BJ (cell line): Measurements from ENCODE around the gene DHX57. TPM values are rescaled to one million over a fixed set of nuclear protein-coding genes. Genes with fewer than 3 reads are reported as not detected.

Source experiments
- CTCF ChIA-PET: fragments of 350-600 bp; formaldehyde crosslinking; extraction: SDS; loops from one replicate; lab custom pipeline; 2021; ENCODE audit warnings: antibody characterized with exemption, inconsistent platforms; lab: Yijun Ruan, JAX
- POLR2A ChIA-PET: fragments of 300-600 bp; sonication (Branson Sonifier 250); formaldehyde crosslinking; extraction: SDS; loops from one replicate; lab custom pipeline; 2021; ENCODE audit warnings: antibody characterized with exemption; lab: Charles Lee
- DNase-seq: peaks from one replicate; pipeline ENCODE4 v3.0.0-alpha.2; 2011; ENCODE audit warnings: low read depth
- H3K27me3 ChIP-seq: 2 replicates; pipeline ENCODE4 v1.6.0; 2011; ENCODE audit warnings: low read length; ENCODE audit not compliant: control insufficient read depth, insufficient read depth
- H3K36me3 ChIP-seq: 2 replicates; pipeline ENCODE4 v1.5.1; 2011; ENCODE audit warnings: low read length; ENCODE audit not compliant: control insufficient read depth, insufficient read depth
- H3K4me3 ChIP-seq: 2 replicates; pipeline ENCODE4 v1.5.1; 2011; ENCODE audit warnings: low read depth, mild to moderate bottlenecking, control low read depth, low read length
- CTCF ChIP-seq: IDR thresholded peaks from 2 replicates; pipeline ENCODE4 v1.5.1; 2011; ENCODE audit warnings: low read depth, mild to moderate bottlenecking, control low read depth, inconsistent platforms, low read length, moderate library complexity; ENCODE audit not compliant: insufficient read depth
- polyA plus RNA-seq: library from polyadenylated mRNA; depleted of rRNA; stranded (reverse); fragments of >200 nt; gene quantifications from 2 replicates; pipeline ENCODE4 v1.2.3, GENCODE V29; 2011

DHX57 gene
- polyA plus RNA-seq, 1 experiment: 10.0 TPM

GRCh38 chr2:38887902-38888554, 12.3 kb upstream of the DHX57 start:
- no peak for DNase-seq
- ChIA-PET CTCF (no interaction called here), POLR2A (no interaction called here)
- Histone ChIP-seq H3K4me3 (no peak overlapping the region), H3K36me3 (no peaks in the 10 kb centered on the region), H3K27me3 (no peaks in the 10 kb centered on the region)
- TF ChIP-seq CTCF: no peak

GRCh38 chr2:38887347-38887746, 11.6 kb upstream of the DHX57 start:
- no peak for DNase-seq
- H3K4me3 ChIP-seq: no peak overlapping the region
- ChIA-PET CTCF (interaction anchor here (1.1 kb wide), 1 partner anchor 11 kb away, joined by 4 read pairs; the partner anchor contains the start of genes DHX57 and MORN2), POLR2A (no interaction called here)
- H3K27me3 ChIP-seq: no peaks in the 10 kb centered on the region
- no peak for TF ChIP-seq CTCF
- H3K36me3 ChIP-seq: no peaks in the 10 kb centered on the region

GRCh38 chr2:38886063-38886462, 10.3 kb upstream of the DHX57 start:
- H3K27me3 ChIP-seq: no peaks in the 10 kb centered on the region
- H3K36me3 ChIP-seq: no peaks in the 10 kb centered on the region
- CTCF ChIA-PET: no interaction called here
- no peak overlapping the region for H3K4me3 ChIP-seq
- DNase-seq: no peak
- POLR2A ChIA-PET: no interaction called here
- TF ChIP-seq CTCF: no peak

GRCh38 chr2:38876407-38876806, 673 bp upstream of the DHX57 start:
- peak overlapping the region; percentile 67 for H3K4me3 ChIP-seq
- POLR2A ChIA-PET: no interaction called here
- no peak for TF ChIP-seq CTCF
- CTCF ChIA-PET: interaction anchor here (1.0 to 1.2 kb wide), 2 partner anchors 11 to 352 kb away, joined by 3 to 4 read pairs; no protein-coding TSS in a partner anchor
- H3K36me3 ChIP-seq: no peaks in the 10 kb centered on the region
- H3K27me3 ChIP-seq: no peaks in the 10 kb centered on the region
- no peak for DNase-seq

GRCh38 chr2:38875227-38875575, 533 bp downstream of the DHX57 start:
- ChIA-PET CTCF (no interaction called here), POLR2A (interaction anchor here (0.7 kb wide), 1 partner anchor 40 kb away, joined by 4 read pairs; no protein-coding TSS in a partner anchor)
- H3K4me3 ChIP-seq: peak overlapping the region; percentile 67
- no peaks in the 10 kb centered on the region for H3K36me3 ChIP-seq
- no peak for TF ChIP-seq CTCF
- no peak for DNase-seq
- no peaks in the 10 kb centered on the region for H3K27me3 ChIP-seq
